Measurements from ENCODE around the gene ZIM2. TPM values are rescaled to one million over a fixed set of nuclear protein-coding genes. Genes with fewer than 3 reads are reported as not detected.
A peak's percentile ranks its signal among the peaks of the same experiment; 100 is the strongest.

Gene ZIM2
- total RNA-seq, 4 donors from 2014 or later, result 0.67 to 6.5 (median 1.8) TPM

DNA sequence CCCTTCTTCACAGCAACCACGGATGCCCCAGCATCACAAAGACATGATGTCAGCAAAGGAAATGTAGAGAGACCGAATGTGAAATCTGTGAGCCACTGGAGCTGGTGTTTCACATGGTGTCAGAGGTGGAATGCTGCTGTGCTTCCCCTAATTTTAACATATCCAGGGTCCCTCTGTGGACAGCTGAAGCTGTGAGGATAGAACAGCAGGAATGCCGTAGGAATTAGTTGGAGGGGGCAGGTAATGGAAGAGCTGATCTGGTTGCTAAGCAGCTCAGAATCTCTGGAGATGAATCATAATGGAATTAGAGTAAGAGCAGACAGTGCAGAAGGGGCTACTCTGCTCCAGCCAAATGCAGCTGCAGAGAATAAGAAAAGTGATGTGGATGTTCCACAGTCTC lies 100.0 kb downstream of the ZIM2 start:
- Histone ChIP-seq H3K27ac (no peak overlapping the region), H3K4me1 (no peaks in the 10 kb centered on the region), H3K9me3 (no peaks in the 10 kb centered on the region), H3K4me3 (replicated peaks in 1 of 3) (no peak overlapping the region), H3K36me3 (no peaks in the 10 kb centered on the region), H3K27me3 (no peaks in the 10 kb centered on the region)
- no peak for DNase-seq
- TF ChIP-seq, protein P1, sequence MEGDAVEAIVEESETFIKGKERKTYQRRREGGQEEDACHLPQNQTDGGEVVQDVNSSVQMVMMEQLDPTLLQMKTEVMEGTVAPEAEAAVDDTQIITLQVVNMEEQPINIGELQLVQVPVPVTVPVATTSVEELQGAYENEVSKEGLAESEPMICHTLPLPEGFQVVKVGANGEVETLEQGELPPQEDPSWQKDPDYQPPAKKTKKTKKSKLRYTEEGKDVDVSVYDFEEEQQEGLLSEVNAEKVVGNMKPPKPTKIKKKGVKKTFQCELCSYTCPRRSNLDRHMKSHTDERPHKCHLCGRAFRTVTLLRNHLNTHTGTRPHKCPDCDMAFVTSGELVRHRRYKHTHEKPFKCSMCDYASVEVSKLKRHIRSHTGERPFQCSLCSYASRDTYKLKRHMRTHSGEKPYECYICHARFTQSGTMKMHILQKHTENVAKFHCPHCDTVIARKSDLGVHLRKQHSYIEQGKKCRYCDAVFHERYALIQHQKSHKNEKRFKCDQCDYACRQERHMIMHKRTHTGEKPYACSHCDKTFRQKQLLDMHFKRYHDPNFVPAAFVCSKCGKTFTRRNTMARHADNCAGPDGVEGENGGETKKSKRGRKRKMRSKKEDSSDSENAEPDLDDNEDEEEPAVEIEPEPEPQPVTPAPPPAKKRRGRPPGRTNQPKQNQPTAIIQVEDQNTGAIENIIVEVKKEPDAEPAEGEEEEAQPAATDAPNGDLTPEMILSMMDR (IDR thresholded peaks at IDR 0.05), result no peak
- no peak for TF ChIP-seq POLR2A (IDR thresholded peaks at IDR 0.05)
- intact Hi-C loops (cut with DNase I), result loop anchor here (10.0 kb wide), 1 partner anchor 354 kb away; no protein-coding TSS in a partner anchor
- WGBS, 2 donors, result 29 to 33% methylated on average over 3 of the region's 3 CpGs

DNA sequence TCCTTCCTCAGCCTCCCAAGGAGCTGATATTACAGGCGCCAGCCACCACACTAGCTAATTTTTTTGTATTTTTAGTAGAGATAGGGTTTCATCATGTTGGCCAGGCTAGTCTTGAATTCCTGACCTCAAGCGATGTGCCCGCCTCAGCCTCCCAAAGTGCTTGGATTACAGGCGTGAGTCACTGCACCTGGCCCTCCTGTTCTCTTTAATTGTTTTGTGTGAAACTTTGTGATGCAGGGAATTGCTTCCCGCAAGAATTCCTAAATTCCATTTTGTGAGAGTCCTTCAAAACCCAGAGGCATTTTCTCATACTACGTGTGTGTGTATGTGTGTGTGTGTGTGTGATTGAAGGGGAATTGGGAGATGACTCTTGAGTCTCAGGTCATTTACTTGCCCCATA lies 104.0 kb downstream of the ZIM2 start:
- WGBS, 2 donors, result 71 to 84% methylated on average over 6 of the region's 6 CpGs
- Histone ChIP-seq H3K27ac (no peak overlapping the region), H3K27me3 (no peaks in the 10 kb centered on the region)

DNA sequence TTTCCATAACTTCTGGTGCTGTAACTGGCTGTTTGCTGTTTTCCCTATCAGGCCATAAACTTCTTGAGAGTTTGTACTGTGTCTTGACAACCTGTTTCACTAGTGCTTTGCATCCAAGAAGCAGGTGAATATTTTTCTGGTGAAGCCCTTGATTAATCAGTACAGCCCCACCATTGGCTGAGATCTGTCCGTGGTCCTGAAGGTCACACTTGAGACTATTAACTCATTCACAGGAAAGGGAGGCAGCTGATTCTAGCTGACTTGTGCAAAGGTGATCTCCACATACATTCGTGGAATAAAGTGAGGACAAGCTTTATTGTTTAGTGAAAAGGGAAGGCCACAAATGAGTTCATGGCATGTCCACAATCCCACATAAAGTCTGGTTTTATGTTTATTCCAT lies 107.5 kb downstream of the ZIM2 start:
- Histone ChIP-seq H3K36me3 (no peaks in the 10 kb centered on the region), H3K27ac (no peak overlapping the region), H3K27me3 (no peaks in the 10 kb centered on the region), H3K4me1 (no peaks in the 10 kb centered on the region), H3K4me3 (replicated peaks in 1 of 3) (no peak overlapping the region), H3K9me3 (no peaks in the 10 kb centered on the region)
- DNase-seq, result peak in 1 of 2 donors; percentile 4
- intact Hi-C loops (cut with DNase I), result no loop called here
- TF ChIP-seq, protein P1 (IDR thresholded peaks at IDR 0.05), result no peak
- no peak for TF ChIP-seq POLR2A (IDR thresholded peaks at IDR 0.05)
- 7 to 9% methylated on average over 2 of the region's 2 CpGs for WGBS, 2 donors

More for the DNA sequence above, 104.0 kb downstream of the ZIM2 start:
- intact Hi-C loops (cut with DNase I), result no loop called here
- Histone ChIP-seq H3K4me3 (replicated peaks in 1 of 3) (no peak overlapping the region), H3K36me3 (no peaks in the 10 kb centered on the region), H3K9me3 (no peaks in the 10 kb centered on the region), H3K4me1 (no peaks in the 10 kb centered on the region)
- TF ChIP-seq POLR2A (IDR thresholded peaks at IDR 0.05), result no peak
- TF ChIP-seq, protein P1 (IDR thresholded peaks at IDR 0.05), result no peak
- DNase-seq, result no peak

DNA sequence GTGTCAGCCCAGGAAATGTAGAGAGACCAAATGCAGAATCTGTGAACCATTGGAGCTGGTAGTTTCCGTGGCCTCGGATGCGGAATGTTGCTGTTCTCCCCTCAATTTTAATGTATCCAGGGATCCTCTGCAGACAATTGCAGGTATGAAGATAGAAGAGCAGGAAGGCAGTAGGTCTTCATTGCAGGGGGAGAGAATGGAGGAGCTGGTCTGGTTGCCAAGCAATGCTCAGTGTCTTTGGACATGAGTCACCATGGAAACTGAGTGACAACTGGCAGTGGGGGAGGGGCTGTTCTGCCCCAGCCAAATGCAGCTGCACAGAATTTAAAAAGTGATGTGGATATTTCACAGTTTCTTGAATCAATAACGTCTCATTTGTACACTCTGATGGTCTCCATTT lies 112.8 kb downstream of the ZIM2 start:
- no peak overlapping the region for H3K4me3 ChIP-seq (replicated peaks in 1 of 3)
- WGBS, 2 donors, result 66 to 77% methylated on average over 4 of the region's 4 CpGs
- H3K4me1 ChIP-seq, result no peaks in the 10 kb centered on the region
- no peaks in the 10 kb centered on the region for H3K9me3 ChIP-seq
- no peak overlapping the region for H3K27ac ChIP-seq
- H3K36me3 ChIP-seq, result no peaks in the 10 kb centered on the region
- H3K27me3 ChIP-seq, result no peaks in the 10 kb centered on the region
- no peak for DNase-seq
- intact Hi-C loops (cut with DNase I), result no loop called here
- no peak for TF ChIP-seq POLR2A (IDR thresholded peaks at IDR 0.05)
- TF ChIP-seq, protein P1 (IDR thresholded peaks at IDR 0.05), result no peak

DNA sequence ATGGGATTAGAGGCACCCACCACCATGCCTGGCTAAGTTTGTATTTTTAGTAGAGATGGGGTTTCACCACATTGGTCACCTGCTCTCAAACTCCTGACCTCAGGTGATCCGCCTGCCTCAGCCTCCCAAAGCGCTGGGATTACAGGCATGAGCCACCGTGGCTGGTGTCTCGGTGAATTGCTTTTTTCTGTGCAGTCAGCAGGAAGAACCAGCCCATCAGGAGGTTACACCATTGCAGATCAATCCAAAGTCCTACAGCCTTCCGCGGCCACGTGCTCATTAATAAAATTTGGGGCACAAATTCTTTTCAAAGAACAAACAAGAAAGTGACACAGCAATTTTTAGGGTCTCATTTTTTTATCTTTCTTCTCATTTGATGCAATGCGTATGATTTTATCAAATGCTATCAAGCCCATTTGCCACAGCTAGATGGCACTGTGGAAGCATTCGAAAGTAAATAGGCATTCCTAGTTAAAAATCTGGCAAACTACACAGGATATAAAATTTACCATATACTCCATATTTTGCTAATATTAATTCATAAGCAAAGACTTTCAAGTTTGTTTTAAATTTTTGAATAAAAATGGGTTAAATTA lies 114.6 kb downstream of the ZIM2 start:
- Histone ChIP-seq H3K27ac (no peak overlapping the region), H3K36me3 (no peaks in the 10 kb centered on the region), H3K9me3 (no peaks in the 10 kb centered on the region), H3K27me3 (no peaks in the 10 kb centered on the region), H3K4me3 (replicated peaks in 1 of 3) (no peak overlapping the region), H3K4me1 (no peaks in the 10 kb centered on the region)
- peak; percentile 4 to 5 for DNase-seq
- TF ChIP-seq, protein P1 (IDR thresholded peaks at IDR 0.05), result peak in 3 of 6 experiments; percentile 21 to 48 (median 27)
- no peak for TF ChIP-seq POLR2A (IDR thresholded peaks at IDR 0.05)
- intact Hi-C loops (cut with DNase I), result no loop called here
- WGBS, 2 donors, result 22 to 23% methylated on average over 6 to 9 of the region's 9 CpGs

Small RNAs within 50 kb of the gene (small RNA-seq; reads per million reads assigned to genes)
- not detected for gene AC006115.2

Other genes with a start within 250 kb of the ZIM2 start
- gene ZNF71, start 245.4 kb downstream of the ZIM2 start, total RNA-seq, result 10 to 100 TPM in 1 of 4 donors, 1 to 10 TPM in 3; 8.2 to 15.6 (median 8.7) TPM
- gene SMIM17, start 197.6 kb downstream of the ZIM2 start, total RNA-seq, result not detected
- gene ZNF835, start 169.0 kb downstream of the ZIM2 start, total RNA-seq, result 10 to 100 TPM in 1 of 4 donors, 1 to 10 TPM in 3; 6.8 to 12.3 (median 8.7) TPM
- 10 to 100 TPM in 3 of 4 donors, 1 to 10 TPM in 1; 9.8 to 24.1 (median 18.8) TPM for gene PEG3, start within 50 bp of the ZIM2 start, total RNA-seq